OCI-LY3 (cell line): ENCODE results near the gene ISG15.
"Not testable (repeated sequence)": the region's sequence is repeated elsewhere in the genome, so short reads cannot be mapped to it uniquely, and the experiment has no call there.

ENCODE experiments used
- EZH2phosphoT487 ChIP-seq: fragments of 200-600 bp; shearing (Covaris generic); IDR thresholded peaks from 2 replicates; pipeline ENCODE4 v1.6.1; 2018; ENCODE audit warnings: antibody characterized with exemption, mixed run types, low read depth
- TF ChIP-seq, protein P1 (sequence below): fragments of 200-600, 300-600 bp; sonication (generic); IDR thresholded peaks from 2 replicates; pipeline ENCODE4 v1.5.1; 2014; ENCODE audit warnings: antibody characterized with exemption, low read length, low read depth

DNA sequence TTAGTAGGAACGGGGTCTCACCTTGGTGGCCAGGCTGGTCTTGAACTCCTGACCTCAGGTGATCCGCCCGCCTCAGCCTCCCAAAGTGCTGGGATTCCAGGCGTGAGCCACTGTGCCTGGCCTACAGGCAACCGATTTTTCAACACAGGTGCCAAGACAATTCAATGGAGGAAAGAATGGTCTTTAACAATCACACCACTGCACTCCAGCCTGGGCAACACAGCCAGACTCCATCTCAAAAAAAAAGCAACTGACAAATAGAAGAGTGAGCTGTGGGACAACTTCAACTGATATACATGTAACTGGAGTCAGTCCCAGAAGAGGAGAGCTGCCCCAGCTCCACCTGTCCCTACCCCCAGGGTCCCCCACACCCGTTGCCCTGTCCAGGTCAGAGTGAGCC lies 18.8 kb upstream of the ISG15 start:
- TF ChIP-seq, protein P1, sequence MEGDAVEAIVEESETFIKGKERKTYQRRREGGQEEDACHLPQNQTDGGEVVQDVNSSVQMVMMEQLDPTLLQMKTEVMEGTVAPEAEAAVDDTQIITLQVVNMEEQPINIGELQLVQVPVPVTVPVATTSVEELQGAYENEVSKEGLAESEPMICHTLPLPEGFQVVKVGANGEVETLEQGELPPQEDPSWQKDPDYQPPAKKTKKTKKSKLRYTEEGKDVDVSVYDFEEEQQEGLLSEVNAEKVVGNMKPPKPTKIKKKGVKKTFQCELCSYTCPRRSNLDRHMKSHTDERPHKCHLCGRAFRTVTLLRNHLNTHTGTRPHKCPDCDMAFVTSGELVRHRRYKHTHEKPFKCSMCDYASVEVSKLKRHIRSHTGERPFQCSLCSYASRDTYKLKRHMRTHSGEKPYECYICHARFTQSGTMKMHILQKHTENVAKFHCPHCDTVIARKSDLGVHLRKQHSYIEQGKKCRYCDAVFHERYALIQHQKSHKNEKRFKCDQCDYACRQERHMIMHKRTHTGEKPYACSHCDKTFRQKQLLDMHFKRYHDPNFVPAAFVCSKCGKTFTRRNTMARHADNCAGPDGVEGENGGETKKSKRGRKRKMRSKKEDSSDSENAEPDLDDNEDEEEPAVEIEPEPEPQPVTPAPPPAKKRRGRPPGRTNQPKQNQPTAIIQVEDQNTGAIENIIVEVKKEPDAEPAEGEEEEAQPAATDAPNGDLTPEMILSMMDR, result not testable (repeated sequence)
- TF ChIP-seq EZH2phosphoT487, result not testable (repeated sequence)
